ENCODE data around the gene HSD17B2.

The HSD17B2 gene

GRCh38 chr16:82019535-82019934 is 15.5 kb upstream of the HSD17B2 start:
- DNase-seq (ENCODE audit: low spot score), result no peak

GRCh38 chr16:82020051-82020450 is 15.0 kb upstream of the HSD17B2 start:
- no peak for DNase-seq (ENCODE audit: low spot score)

- DNase-seq (ENCODE audit: low spot score), result no peak
These were observed 11.8 kb upstream of the HSD17B2 start for GRCh38 chr16:82023206-82023605.

- no peak for DNase-seq (ENCODE audit: low spot score)
These were observed 10.7 kb upstream of the HSD17B2 start for GRCh38 chr16:82024316-82024715.

- DNase-seq (ENCODE audit: low spot score), result no peak
These were observed 10.2 kb upstream of the HSD17B2 start for GRCh38 chr16:82024883-82025282.

- DNase-seq (ENCODE audit: low spot score), result no peak
These were observed 7.4 kb upstream of the HSD17B2 start for GRCh38 chr16:82027629-82028064.

- peak; percentile 69 for DNase-seq (ENCODE audit: low spot score)
These were observed 3.7 kb upstream of the HSD17B2 start for GRCh38 chr16:82031116-82032084.

- no peak for DNase-seq (ENCODE audit: low spot score)
These were observed 2.0 kb upstream of the HSD17B2 start for GRCh38 chr16:82033006-82033405.

- DNase-seq (ENCODE audit: low spot score), result peak; percentile 61
These were observed 1.3 kb upstream of the HSD17B2 start for GRCh38 chr16:82033683-82034300.

- DNase-seq (ENCODE audit: low spot score), result no peak
These were observed 2.2 kb downstream of the HSD17B2 start for GRCh38 chr16:82037251-82037650.

GRCh38 chr16:82037666-82038065 is 2.6 kb downstream of the HSD17B2 start:
- DNase-seq (ENCODE audit: low spot score), result no peak

- no peak for DNase-seq (ENCODE audit: low spot score)
These were observed 5.2 kb downstream of the HSD17B2 start for GRCh38 chr16:82040296-82040695.

- no peak for DNase-seq (ENCODE audit: low spot score)
These were observed 6.5 kb downstream of the HSD17B2 start for GRCh38 chr16:82041542-82041941.

GRCh38 chr16:82042144-82042543 is 7.1 kb downstream of the HSD17B2 start:
- no peak for DNase-seq (ENCODE audit: low spot score)

GRCh38 chr16:82042846-82043245 is 7.8 kb downstream of the HSD17B2 start:
- DNase-seq (ENCODE audit: low spot score), result no peak

- no peak for DNase-seq (ENCODE audit: low spot score)
These were observed 8.9 kb downstream of the HSD17B2 start for GRCh38 chr16:82043680-82044584.

- no peak for DNase-seq (ENCODE audit: low spot score)
These were observed 9.5 kb downstream of the HSD17B2 start for GRCh38 chr16:82044585-82044911.

- DNase-seq (ENCODE audit: low spot score), result no peak
These were observed 10.4 kb downstream of the HSD17B2 start for GRCh38 chr16:82045465-82045864.

GRCh38 chr16:82046541-82046940 is 11.5 kb downstream of the HSD17B2 start:
- no peak for DNase-seq (ENCODE audit: low spot score)

- DNase-seq (ENCODE audit: low spot score), result no peak
These were observed 11.9 kb downstream of the HSD17B2 start for GRCh38 chr16:82046941-82047340.

- DNase-seq (ENCODE audit: low spot score), result no peak
These were observed 12.3 kb downstream of the HSD17B2 start for GRCh38 chr16:82047374-82047773.

GRCh38 chr16:82047787-82048186 is 12.7 kb downstream of the HSD17B2 start:
- no peak for DNase-seq (ENCODE audit: low spot score)

Data from LoVo (cell line).